Measurements from ENCODE around the gene FAM3D.

Gene FAM3D

DNA sequence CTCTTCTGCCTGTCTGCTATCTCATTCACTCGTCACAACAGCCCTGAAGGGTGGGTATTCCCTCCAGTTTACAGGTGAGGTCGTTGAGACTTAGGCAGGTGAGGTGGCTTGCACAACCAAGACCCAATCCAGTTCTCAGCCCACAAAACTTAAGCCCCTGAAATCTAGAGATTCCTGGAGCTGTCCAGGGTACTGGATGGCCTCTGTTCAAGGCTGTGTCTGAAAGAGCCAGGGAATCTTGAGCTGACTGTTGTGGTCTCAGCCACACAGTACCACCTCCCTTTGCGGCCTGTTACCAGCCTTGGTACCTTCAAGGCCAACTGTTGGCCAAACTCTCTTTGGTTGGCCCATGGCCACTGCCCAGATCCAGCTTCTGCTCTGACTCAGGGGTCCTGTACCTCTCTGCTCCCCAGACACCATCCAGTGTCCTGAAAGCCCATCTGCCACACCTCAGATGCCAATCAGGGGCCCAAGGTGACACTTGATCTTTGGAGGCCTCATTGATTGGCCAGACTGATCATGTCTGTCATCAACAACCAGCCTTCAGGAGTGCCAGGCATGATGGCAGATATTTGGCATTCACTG is 78.5 kb downstream of the FAM3D start:
- DNase-seq = no peak

DNA sequence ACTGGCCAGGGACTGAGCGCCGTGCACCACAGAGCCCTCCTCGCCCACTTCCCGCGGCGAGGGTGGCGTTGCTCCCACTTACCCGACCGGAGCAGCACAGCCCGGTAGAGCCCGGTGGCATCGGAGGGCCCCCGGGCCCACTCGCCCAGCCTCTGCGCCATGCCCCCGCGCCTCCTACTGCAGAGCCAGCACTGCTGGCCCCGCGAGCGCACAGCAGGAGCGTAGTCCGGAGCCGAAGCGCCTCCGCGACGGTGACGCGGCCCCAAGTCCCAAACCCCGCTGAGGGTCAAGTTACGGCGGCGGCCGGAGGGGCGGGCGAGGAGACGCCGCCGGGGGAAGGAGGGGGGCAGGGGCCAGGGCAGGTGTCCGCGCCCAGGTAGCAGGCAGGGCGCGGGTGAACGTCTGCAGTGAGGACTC is 79.8 kb downstream of the FAM3D start:
- no peak for DNase-seq

GRCh38 chr3:58585994-58586393 is 80.6 kb downstream of the FAM3D start:
- DNase-seq = no peak

DNA sequence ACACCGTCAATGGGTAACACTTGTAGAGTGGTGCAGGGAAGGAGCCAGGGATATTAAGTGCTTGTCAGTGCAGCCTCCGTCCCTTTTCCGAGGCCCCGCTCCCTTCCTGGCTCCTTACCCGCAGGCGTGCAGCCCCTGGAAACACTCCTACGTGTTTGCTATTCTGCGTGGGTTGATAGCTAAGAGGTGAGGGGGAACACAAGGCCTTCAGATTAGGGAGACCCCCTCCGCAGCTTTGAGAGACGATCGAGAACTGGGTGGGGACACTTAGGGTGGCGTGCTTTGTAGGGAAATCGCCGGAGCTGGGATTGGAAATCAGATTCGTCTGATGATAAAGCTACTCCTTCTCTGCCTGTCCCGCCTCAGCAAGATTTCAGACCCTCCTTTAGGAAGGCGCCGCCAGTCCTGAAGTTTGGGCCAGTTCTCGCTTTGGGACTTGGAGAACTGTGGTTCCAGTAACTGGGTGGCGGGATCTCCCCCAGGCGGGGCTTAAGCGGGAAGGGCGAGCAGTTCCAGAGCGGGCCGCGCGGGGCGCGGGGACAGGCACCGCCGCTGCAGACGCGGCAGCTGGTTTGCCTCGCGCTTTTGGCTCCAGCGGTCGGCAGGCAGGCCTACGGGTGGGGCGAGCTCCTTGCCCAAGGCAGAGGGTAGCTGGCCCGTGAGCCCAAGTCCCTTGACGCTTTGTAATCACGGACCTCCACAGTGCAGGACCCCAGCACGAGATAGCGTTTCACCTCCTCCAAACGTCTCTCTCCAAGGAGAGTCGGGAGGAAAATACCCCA is 81.4 kb downstream of the FAM3D start:
- peak; percentile 60 to 62 for DNase-seq

DNA sequence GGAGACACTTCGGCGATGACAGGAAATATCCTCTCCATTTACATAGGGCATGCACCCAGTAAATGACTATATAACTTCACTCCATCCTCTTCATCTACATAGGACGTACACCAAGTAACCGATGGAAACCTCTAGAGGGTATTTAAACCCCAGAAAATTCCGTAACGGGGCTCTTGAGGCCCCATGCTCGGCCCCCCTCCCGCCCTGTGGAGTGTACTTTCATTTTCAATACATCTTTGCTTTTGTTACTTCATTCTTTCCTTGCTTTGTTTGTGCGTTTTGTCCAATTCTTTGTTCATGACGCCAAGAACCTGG is 81.9 kb downstream of the FAM3D start:
- DNase-seq = no peak

Measured in inflammatory macrophage (primary cell).